GM21717 (cell line): Measurements from ENCODE around the gene AMH.

ENCODE experiments used
- ATAC-seq: cut with Tn5 transposase; IDR thresholded peaks from one replicate; pipeline ENCODE4 v1.9.1; 2021; ENCODE audit warnings: mild to moderate bottlenecking, moderate library complexity; ENCODE audit not compliant: unreplicated experiment

The AMH gene

GRCh38 chr19:2248136-2249009 is 750 bp upstream of the AMH start:
- no peak for ATAC-seq

GRCh38 chr19:2249880-2250765 is 1.0 kb downstream of the AMH start:
- no peak for ATAC-seq

GRCh38 chr19:2250766-2251105 is 1.6 kb downstream of the AMH start:
- no peak for ATAC-seq

GRCh38 chr19:2251106-2252054 is 2.3 kb downstream of the AMH start:
- no peak for ATAC-seq

GRCh38 chr19:2252055-2252796 is 3.1 kb downstream of the AMH start:
- no peak for ATAC-seq

GRCh38 chr19:2252797-2253105 is 3.6 kb downstream of the AMH start:
- ATAC-seq: no peak

- ATAC-seq: no peak
These were observed 4.3 kb downstream of the AMH start for GRCh38 chr19:2253106-2254063.

- no peak for ATAC-seq
These were observed 5.1 kb downstream of the AMH start for GRCh38 chr19:2254064-2254872.

- ATAC-seq: no peak
These were observed 6.2 kb downstream of the AMH start for GRCh38 chr19:2255112-2255845.

GRCh38 chr19:2255982-2256685 is 7.0 kb downstream of the AMH start, which contains the start of gene JSRP1:
Gene JSRP1 (minus strand): TSS chr19:2256417. CDS start chr19:2255314, 1,103 bp downstream.
- ATAC-seq: no peak

GRCh38 chr19:2259336-2259735 is 10.2 kb downstream of the AMH start:
- no peak for ATAC-seq

- ATAC-seq: no peak
These were observed 11.2 kb downstream of the AMH start for GRCh38 chr19:2260341-2260805.

GRCh38 chr19:2261438-2262172 is 12.5 kb downstream of the AMH start:
- no peak for ATAC-seq

GRCh38 chr19:2266183-2266993 is 17.3 kb downstream of the AMH start:
- no peak for ATAC-seq

- no peak for ATAC-seq
These were observed 19.3 kb downstream of the AMH start for GRCh38 chr19:2268480-2268830.
